CD8-positive, alpha-beta memory T cell (primary cell): Measurements from ENCODE around the gene HSH2D. TPM values are rescaled to one million over a fixed set of nuclear protein-coding genes. Genes with fewer than 3 reads are reported as not detected.
A peak's percentile ranks its signal among the peaks of the same experiment; 100 is the strongest.

ENCODE experiments used
- CTCF ChIA-PET: fragments of 350-600 bp; sonication (Branson Sonifier 250); formaldehyde crosslinking; loops from one replicate; lab custom pipeline; 2021; ENCODE audit warnings: antibody characterized with exemption; lab: Charles Lee
- POLR2A ChIA-PET: fragments of 350-600 bp; sonication (Branson Sonifier 250); formaldehyde crosslinking; loops from one replicate; lab custom pipeline; 2021; ENCODE audit warnings: antibody characterized with exemption; lab: Charles Lee
- DNase-seq, 5 donors: peaks; one replicate each; pipeline versions ENCODE4 v3.0.0 to v3.0.0-alpha.2; 2020 to 2022; ENCODE audit warnings: mixed read lengths in 1 of 5
- H3K27ac ChIP-seq: one replicate; pipeline ENCODE4 v1.7.0; 2013; ENCODE audit warnings: low read depth, mild to moderate bottlenecking, low read length, moderate library complexity
- H3K27me3 ChIP-seq: 2 replicates; pipeline ENCODE4 v1.7.0; 2013; ENCODE audit warnings: low read length, mild to moderate bottlenecking; ENCODE audit not compliant: insufficient read depth, poor library complexity, severe bottlenecking
- H3K36me3 ChIP-seq: 2 replicates; pipeline ENCODE4 v1.7.0; 2013; ENCODE audit warnings: mild to moderate bottlenecking, low read length, moderate library complexity; ENCODE audit not compliant: insufficient read depth
- H3K4me1 ChIP-seq: 2 replicates; pipeline ENCODE4 v1.7.0; 2013; ENCODE audit warnings: mild to moderate bottlenecking, low read length, moderate library complexity; ENCODE audit not compliant: insufficient read depth
- H3K4me3 ChIP-seq: 2 replicates; pipeline ENCODE4 v1.7.0; 2013; ENCODE audit warnings: mild to moderate bottlenecking, low read length
- H3K9me3 ChIP-seq: 2 replicates; pipeline ENCODE4 v1.7.0; 2013; ENCODE audit warnings: mild to moderate bottlenecking, low read length
- H3K27ac Mint-ChIP-seq, 8 donors: one replicate each; pipeline ENCODE4 v1.8.0; 2020 to 2021; ENCODE audit warnings: mixed read lengths in 8 of 8, mild to moderate bottlenecking in 6 of 8, inconsistent platforms in 3 of 8, moderate library complexity in 3 of 8
- H3K27me3 Mint-ChIP-seq, 2 donors: one replicate each; pipeline ENCODE4 v1.8.0; 2020 to 2021; ENCODE audit warnings: mixed read lengths in 2 of 2, mild to moderate bottlenecking in 1 of 2, moderate library complexity in 1 of 2
- H3K36me3 Mint-ChIP-seq, 3 donors: one replicate each; pipeline ENCODE4 v1.8.0; 2020 to 2021; ENCODE audit warnings: mixed read lengths in 3 of 3, inconsistent platforms in 1 of 3, mild to moderate bottlenecking in 1 of 3
- H3K4me1 Mint-ChIP-seq, 3 donors: one replicate each; pipeline ENCODE4 v1.8.0; 2020 to 2021; ENCODE audit warnings: mixed read lengths in 3 of 3, inconsistent platforms in 1 of 3, mild to moderate bottlenecking in 1 of 3
- H3K4me3 Mint-ChIP-seq, 7 donors: one replicate each; pipeline ENCODE4 v1.8.0; 2020 to 2021; ENCODE audit warnings: mixed read lengths in 7 of 7, mild to moderate bottlenecking in 6 of 7, moderate library complexity in 4 of 7, inconsistent platforms in 2 of 7
- H3K9me3 Mint-ChIP-seq, 5 donors: one replicate each; pipeline ENCODE4 v1.8.0; 2020 to 2022; ENCODE audit warnings: mixed read lengths in 5 of 5, mild to moderate bottlenecking in 3 of 5, moderate library complexity in 2 of 5, inconsistent platforms in 1 of 5
- polyA plus RNA-seq: library from polyadenylated mRNA; unstranded; fragments of 300-500 nt; fragmentation: Illumina TruSeq; gene quantifications from one replicate; pipeline ENCODE4 v1.2.3, GENCODE V29; 2021
- total RNA-seq, 2 experiments: library from RNA; stranded (reverse); gene quantifications; one replicate each; pipeline ENCODE4 v1.2.3, GENCODE V29; 2021

The HSH2D gene
- total and polyA plus RNA-seq, 3 experiments from 2014 or later = 8.6 to 12.8 (median 9.3) TPM

DNA sequence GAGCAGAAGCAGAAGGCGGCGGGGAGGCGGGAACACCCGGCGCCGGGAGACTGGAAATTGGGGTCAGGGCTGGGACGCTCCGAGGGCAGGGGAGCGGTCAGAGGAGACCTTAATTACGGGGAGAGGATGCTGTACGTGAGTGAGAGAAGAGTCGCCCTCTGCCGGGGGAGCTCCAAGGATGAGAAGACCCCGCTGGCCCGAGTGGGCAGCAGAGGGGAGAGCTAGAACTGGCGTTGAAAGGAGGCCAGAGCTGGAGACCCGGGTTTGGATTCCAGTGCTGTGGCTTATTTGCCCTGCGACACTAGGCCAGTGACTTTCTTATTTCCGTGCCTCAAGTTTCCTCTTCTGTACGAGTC is 42.3 kb downstream of the HSH2D start:
- Mint-ChIP-seq H3K4me3 (peak overlapping the region; percentile 95 to 100 (median 98)), H3K4me1 (peaks cover 30 to 51% (median 37%) of the 10 kb centered on the region in 3 donors), H3K9me3 (no peaks in the 10 kb centered on the region), H3K27me3 (peaks cover 0 to 2% of the 10 kb centered on the region in 2 donors), H3K36me3 (peaks cover 0 to 39% (median 3%) of the 10 kb centered on the region in 3 donors), H3K27ac (peak overlapping the region; percentile 71 to 98 (median 96))
- CTCF ChIA-PET = interaction anchor here (0.7 to 3.4 kb wide), 13 partner anchors 11 to 232 kb away, joined by 3 to 26 read pairs (median 6); partner anchors contain the start of genes AP1M1, RAB8A and TPM4
- peak in 4 of 5 donors; percentile 24 to 60 (median 40) for DNase-seq
- H3K4me3 ChIP-seq = peak overlapping the region; percentile 96
- POLR2A ChIA-PET = interaction anchor here (0.9 to 1.8 kb wide), 10 partner anchors 9 to 186 kb away, joined by 3 to 27 read pairs (median 5); partner anchors contain the start of genes AP1M1 and RAB8A
- no peaks in the 10 kb centered on the region for H3K9me3 ChIP-seq
- no peaks in the 10 kb centered on the region for H3K27me3 ChIP-seq
- H3K36me3 ChIP-seq = peaks cover 22% of the 10 kb centered on the region
- H3K27ac ChIP-seq = peak overlapping the region; percentile 74
- H3K4me1 ChIP-seq = peaks cover 24% of the 10 kb centered on the region

DNA sequence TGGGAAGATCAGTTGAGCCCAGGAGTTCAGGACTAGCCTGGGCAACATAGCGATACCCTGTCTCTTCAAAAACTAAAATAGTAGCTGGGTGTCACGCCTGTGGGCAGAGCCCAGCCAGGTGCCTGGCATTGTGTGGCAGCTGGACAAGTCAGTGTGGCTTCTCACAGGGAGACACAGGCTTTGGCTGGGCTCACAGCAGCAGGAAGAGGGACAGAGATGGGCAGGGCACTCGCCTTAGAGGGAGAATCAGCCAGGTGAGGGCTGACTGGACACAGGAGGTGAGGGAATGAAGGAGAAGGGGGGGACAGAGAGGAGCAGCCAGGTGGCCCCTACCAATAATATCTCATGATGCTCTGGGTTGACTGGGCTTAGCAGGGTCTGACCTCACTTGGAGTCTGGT is 45.0 kb downstream of the HSH2D start:
- Mint-ChIP-seq H3K4me3 (peak overlapping the region in 4 of 7 donors; percentile 28 to 74 (median 48)), H3K27ac (peak overlapping the region in 2 of 8 donors; percentile 3 to 91), H3K27me3 (peaks cover 0 to 2% of the 10 kb centered on the region in 2 donors), H3K36me3 (peaks cover 0 to 63% (median 8%) of the 10 kb centered on the region in 3 donors), H3K9me3 (no peaks in the 10 kb centered on the region), H3K4me1 (peaks cover 27 to 41% (median 30%) of the 10 kb centered on the region in 3 donors)
- Histone ChIP-seq H3K27me3 (no peaks in the 10 kb centered on the region), H3K9me3 (no peaks in the 10 kb centered on the region), H3K4me1 (peaks cover 19% of the 10 kb centered on the region), H3K36me3 (peaks cover 32% of the 10 kb centered on the region), H3K4me3 (no peak overlapping the region), H3K27ac (no peak overlapping the region)
- peak in 1 of 5 donors; percentile 14 for DNase-seq
- ChIA-PET CTCF (interaction anchor here (0.8 kb wide), 2 partner anchors 102 to 127 kb away, joined by 3 read pairs; no protein-coding TSS in a partner anchor), POLR2A (interaction anchor here (1.4 kb wide), 1 partner anchor 9 kb away, joined by 4 read pairs; the partner anchor contains the start of gene AP1M1)

DNA sequence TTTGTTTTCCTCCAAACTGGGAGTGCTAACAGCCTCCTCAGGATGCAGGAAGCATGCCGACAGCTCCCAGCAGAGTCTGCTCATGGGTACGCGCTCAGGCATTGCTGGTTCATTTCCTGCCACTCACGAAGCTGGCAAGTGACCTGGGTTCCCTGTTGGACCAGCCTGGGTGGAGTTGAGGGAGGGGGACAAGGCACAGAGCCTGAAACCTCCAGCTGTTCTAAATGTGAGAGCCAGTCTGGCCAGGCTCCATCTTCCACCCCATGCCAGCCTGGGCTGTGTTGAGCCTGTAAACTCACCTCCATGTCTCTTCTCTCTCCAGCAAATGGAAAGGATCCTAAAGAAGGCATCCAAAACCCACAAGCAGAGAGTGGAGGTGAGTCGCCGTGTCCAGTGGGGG is 46.7 kb downstream of the HSH2D start:
- H3K4me3 Mint-ChIP-seq = peak overlapping the region in 1 of 7 donors; percentile 69
- Histone ChIP-seq H3K4me3 (no peak overlapping the region), H3K27ac (no peak overlapping the region), H3K27me3 (no peaks in the 10 kb centered on the region), H3K4me1 (peaks cover 19% of the 10 kb centered on the region), H3K36me3 (peaks cover 32% of the 10 kb centered on the region), H3K9me3 (no peaks in the 10 kb centered on the region)
- peaks cover 0 to under 1% of the 10 kb centered on the region in 2 donors for H3K27me3 Mint-ChIP-seq
- H3K4me1 Mint-ChIP-seq = peaks cover 23 to 37% (median 25%) of the 10 kb centered on the region in 3 donors
- DNase-seq = no peak
- no peaks in the 10 kb centered on the region for H3K9me3 Mint-ChIP-seq
- peak overlapping the region in 1 of 8 donors; percentile 12 for H3K27ac Mint-ChIP-seq
- ChIA-PET POLR2A (no interaction called here), CTCF (interaction anchor here (0.8 kb wide), 1 partner anchor 128 kb away, joined by 3 read pairs; no protein-coding TSS in a partner anchor)
- H3K36me3 Mint-ChIP-seq = peaks cover 0 to 66% (median 8%) of the 10 kb centered on the region in 3 donors

DNA sequence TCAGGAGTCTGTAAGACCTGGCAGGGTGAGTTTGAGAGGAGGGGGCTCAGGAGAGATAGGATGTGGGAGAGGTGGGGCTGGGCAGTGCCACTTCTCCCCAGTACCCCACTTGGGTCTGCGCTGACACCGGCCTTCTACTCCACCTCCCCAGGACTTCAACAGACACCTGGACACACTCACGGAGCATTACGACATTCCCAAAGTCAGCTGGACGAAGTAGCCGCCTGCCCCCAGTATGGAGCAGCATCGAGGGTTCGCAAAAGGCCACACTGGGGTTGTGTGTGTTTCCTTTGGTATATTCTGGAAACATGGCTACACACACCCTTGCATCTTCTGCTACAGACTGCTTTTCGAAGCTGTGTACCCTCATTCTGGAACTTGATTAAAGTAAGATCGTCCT is 47.3 kb downstream of the HSH2D start:
- Histone ChIP-seq H3K36me3 (peaks cover 32% of the 10 kb centered on the region), H3K27ac (no peak overlapping the region), H3K27me3 (no peaks in the 10 kb centered on the region), H3K4me3 (no peak overlapping the region), H3K9me3 (no peaks in the 10 kb centered on the region), H3K4me1 (peaks cover 19% of the 10 kb centered on the region)
- DNase-seq = no peak
- peaks cover 0 to 61% (median 6%) of the 10 kb centered on the region in 3 donors for H3K36me3 Mint-ChIP-seq
- H3K27me3 Mint-ChIP-seq = no peaks in the 10 kb centered on the region
- ChIA-PET POLR2A (no interaction called here), CTCF (no interaction called here)
- no peak overlapping the region for H3K27ac Mint-ChIP-seq
- H3K9me3 Mint-ChIP-seq = no peaks in the 10 kb centered on the region
- peaks cover 19 to 31% (median 20%) of the 10 kb centered on the region in 3 donors for H3K4me1 Mint-ChIP-seq
- H3K4me3 Mint-ChIP-seq = no peak overlapping the region

DNA sequence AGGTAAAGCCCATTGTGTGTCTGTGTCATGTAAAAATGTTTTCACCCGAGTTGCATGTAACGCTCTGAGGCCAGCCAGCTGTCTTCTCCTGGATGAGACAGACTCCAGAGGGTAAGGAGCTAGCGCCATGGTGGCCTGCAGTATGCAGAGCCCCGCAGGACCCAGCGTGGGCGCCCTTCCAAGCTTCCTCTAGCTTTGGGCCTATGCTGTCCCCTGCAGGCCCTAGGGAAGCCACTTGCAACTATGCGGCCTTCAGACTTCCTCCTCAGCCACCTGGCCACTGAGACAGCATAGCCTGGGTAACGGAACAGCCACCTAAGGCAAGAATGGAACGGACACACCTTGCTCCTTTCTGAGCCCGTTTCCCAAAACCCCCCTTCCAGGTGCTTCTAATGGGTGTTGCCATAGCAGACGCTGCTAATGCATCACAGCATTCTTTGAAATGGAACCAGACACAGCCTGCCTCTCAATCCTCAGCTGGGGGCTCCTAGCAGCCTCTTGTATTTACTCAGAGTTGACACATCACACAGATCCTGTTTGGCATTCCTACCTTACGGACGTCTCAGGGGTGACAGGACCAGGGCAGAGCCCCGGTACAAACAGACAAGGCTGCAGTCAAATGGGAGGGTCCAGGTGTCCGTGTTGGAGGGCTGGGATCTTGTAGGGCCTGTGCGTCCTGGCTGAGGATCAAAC is 47.9 kb downstream of the HSH2D start:
- ChIA-PET CTCF (no interaction called here), POLR2A (no interaction called here)
- Histone ChIP-seq H3K36me3 (peaks cover 32% of the 10 kb centered on the region), H3K9me3 (no peaks in the 10 kb centered on the region), H3K27me3 (no peaks in the 10 kb centered on the region), H3K4me1 (peaks cover 13% of the 10 kb centered on the region), H3K4me3 (no peak overlapping the region), H3K27ac (no peak overlapping the region)
- DNase-seq = no peak
- Mint-ChIP-seq H3K36me3 (peaks cover 0 to 58% (median 6%) of the 10 kb centered on the region in 3 donors), H3K4me3 (peak overlapping the region in 1 of 7 donors; percentile 45), H3K9me3 (no peaks in the 10 kb centered on the region), H3K27ac (peak overlapping the region in 5 of 8 donors; percentile 23 to 74 (median 65)), H3K27me3 (no peaks in the 10 kb centered on the region), H3K4me1 (peaks cover 15 to 26% (median 15%) of the 10 kb centered on the region in 3 donors)

DNA sequence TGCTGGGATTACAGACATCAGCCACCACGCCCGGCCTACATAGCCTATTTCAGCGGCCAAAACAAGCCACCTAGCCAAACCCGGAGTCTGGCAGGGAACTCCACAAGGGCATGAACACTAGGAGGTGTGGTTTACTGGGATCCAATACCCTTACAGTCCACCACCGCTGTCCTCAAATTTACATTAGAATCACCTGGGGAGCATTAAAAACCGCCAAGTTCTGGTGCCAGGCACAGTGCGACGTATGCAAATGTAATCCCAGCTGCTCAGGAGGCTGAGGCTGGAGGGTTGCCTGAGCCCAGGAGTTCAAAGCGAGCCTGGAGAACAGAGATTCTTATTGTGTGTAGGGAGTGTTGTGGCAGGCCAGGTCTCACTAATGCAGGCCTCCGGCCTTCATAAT is 50.0 kb downstream of the HSH2D start:
- Mint-ChIP-seq H3K4me1 (peaks cover 11 to 25% (median 15%) of the 10 kb centered on the region in 3 donors), H3K9me3 (no peaks in the 10 kb centered on the region), H3K4me3 (no peak overlapping the region), H3K27ac (peak overlapping the region in 1 of 8 donors; percentile 12), H3K27me3 (no peaks in the 10 kb centered on the region), H3K36me3 (peaks cover 0 to 46% (median 4%) of the 10 kb centered on the region in 3 donors)
- peaks cover 26% of the 10 kb centered on the region for H3K36me3 ChIP-seq
- no peak overlapping the region for H3K27ac ChIP-seq
- POLR2A ChIA-PET = no interaction called here
- H3K4me3 ChIP-seq = no peak overlapping the region
- CTCF ChIA-PET = no interaction called here
- H3K4me1 ChIP-seq = peaks cover 14% of the 10 kb centered on the region
- no peaks in the 10 kb centered on the region for H3K9me3 ChIP-seq
- no peaks in the 10 kb centered on the region for H3K27me3 ChIP-seq
- DNase-seq = no peak

DNA sequence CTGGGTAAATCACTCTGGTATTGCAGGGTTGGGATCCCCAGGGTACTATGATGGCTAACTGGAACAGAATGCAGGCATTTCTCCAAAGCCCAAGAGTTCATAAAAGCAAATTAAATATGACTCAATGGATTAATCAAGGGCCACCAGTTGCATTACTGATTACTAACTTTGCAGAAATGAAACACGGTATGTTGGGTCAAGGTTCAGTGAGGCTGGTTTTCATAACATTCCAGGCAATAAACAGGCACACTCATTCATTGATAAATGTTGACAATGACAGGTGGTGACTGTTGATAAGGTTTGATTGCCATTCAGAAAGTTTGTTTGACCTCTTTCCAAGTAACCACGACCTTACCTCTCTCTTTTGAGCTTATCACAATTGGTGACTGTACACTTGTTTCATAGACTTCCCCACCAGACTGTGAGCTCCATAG is 53.7 kb downstream of the HSH2D start:
- Histone ChIP-seq H3K9me3 (no peaks in the 10 kb centered on the region), H3K27me3 (no peaks in the 10 kb centered on the region), H3K4me1 (peaks cover 23% of the 10 kb centered on the region), H3K27ac (peak overlapping the region; percentile 93), H3K4me3 (peak overlapping the region; percentile 96), H3K36me3 (no peaks in the 10 kb centered on the region)
- Mint-ChIP-seq H3K27me3 (no peaks in the 10 kb centered on the region), H3K4me3 (peak overlapping the region; percentile 81 to 94 (median 88)), H3K27ac (peak overlapping the region; percentile 84 to 98 (median 97)), H3K4me1 (peaks cover 27 to 45% (median 42%) of the 10 kb centered on the region in 3 donors), H3K9me3 (no peaks in the 10 kb centered on the region), H3K36me3 (peaks cover 0 to 37% (median 5%) of the 10 kb centered on the region in 3 donors)
- no peak for DNase-seq
- CTCF ChIA-PET = interaction anchor here (0.6 to 1.1 kb wide), 4 partner anchors 12 to 568 kb away, joined by 3 to 11 read pairs (median 4); partner anchors contain the start of gene FAM32A
- POLR2A ChIA-PET = interaction anchor here (0.6 to 1.5 kb wide), 6 partner anchors 9 to 360 kb away, joined by 4 to 27 read pairs (median 4); partner anchors contain the start of genes FAM32A and KLF2
